SK-N-SH (cell line): ENCODE measurements around the gene ATP13A3. TPM values are rescaled to one million over a fixed set of nuclear protein-coding genes. Genes with fewer than 3 reads are reported as not detected.

Experiments
- CTCF ChIA-PET: fragments of 300-600, 350-600 bp; formaldehyde crosslinking; extraction: SDS; loops from one replicate; lab custom pipeline; 2021; lab: Yijun Ruan, JAX
- POLR2A ChIA-PET: fragments of 350-600 bp; sonication (Branson Sonifier 250); formaldehyde crosslinking; extraction: SDS; loops from one replicate; lab custom pipeline; 2020; ENCODE audit warnings: antibody characterized with exemption, inconsistent platforms; lab: Yijun Ruan, JAX
- DNase-seq: peaks from one replicate; pipeline ENCODE4 v3.0.0; 2012
- H2AFZ ChIP-seq: fragments of 200-600 bp; sonication (generic); 2 replicates; pipeline ENCODE4 v1.8.1; 2016; ENCODE audit warnings: antibody characterized with exemption, mild to moderate bottlenecking, low read depth
- H3F3A ChIP-seq: fragments of 200-600 bp; sonication (generic); replicated peaks from 2 replicates; pipeline ENCODE3; 2016; ENCODE audit warnings: antibody characterized with exemption, mild to moderate bottlenecking; ENCODE audit not compliant: insufficient read depth
- H3K27ac ChIP-seq, 2 experiments: fragments of 200-500 bp in 1 of 2; fragments of 200-600 bp in 1 of 2; sonication (Bioruptor generic) in 1 of 2; sonication (generic), shearing (Covaris generic) in 1 of 2; 2 replicates each; pipeline versions ENCODE4 v1.5.1 to v1.6.1; 2014 to 2016; ENCODE audit warnings: low read depth in 2 of 2, inconsistent platforms in 1 of 2, low read length in 1 of 2, mild to moderate bottlenecking in 1 of 2, mixed read lengths in 1 of 2
- H3K27me3 ChIP-seq: fragments of 200-600 bp; sonication (generic), shearing (Covaris generic); 2 replicates; pipeline ENCODE4 v1.6.1; 2016; ENCODE audit warnings: mixed run types; ENCODE audit not compliant: insufficient read depth
- H3K36me3 ChIP-seq, 2 experiments: fragments of 200-500 bp in 1 of 2; fragments of 200-600 bp in 1 of 2; sonication (Bioruptor generic) in 1 of 2; sonication (generic) in 1 of 2; replicated peaks in 1 of 2; 2 replicates each; pipeline versions ENCODE3 to v1.5.1; 2014 to 2016; ENCODE audit warnings: low read length in 1 of 2, mild to moderate bottlenecking in 1 of 2; ENCODE audit not compliant: insufficient read depth in 2 of 2, control insufficient read depth in 1 of 2
- H3K4me1 ChIP-seq, 2 experiments: fragments of 200-500 bp in 1 of 2; fragments of 200-600 bp in 1 of 2; sonication (Bioruptor generic) in 1 of 2; sonication (generic), shearing (Covaris generic) in 1 of 2; 2 replicates each; pipeline versions ENCODE4 v1.5.1 to v1.6.1; 2014 to 2016; ENCODE audit warnings: low read depth in 1 of 2, low read length in 1 of 2, mixed run types in 1 of 2; ENCODE audit not compliant: insufficient read depth in 2 of 2, control insufficient read depth in 1 of 2
- H3K4me2 ChIP-seq: fragments of 200-600 bp; sonication (generic), shearing (Covaris generic); 2 replicates; pipeline ENCODE4 v1.6.1; 2017; ENCODE audit warnings: mixed run types
- H3K4me3 ChIP-seq, 2 experiments: fragments of 200-500 bp in 1 of 2; fragments of 200-600 bp in 1 of 2; sonication (Bioruptor generic) in 1 of 2; sonication (generic), shearing (Covaris generic) in 1 of 2; 2 replicates each; pipeline versions ENCODE4 v1.5.1 to v1.8.1; 2014 to 2016; ENCODE audit warnings: low read depth in 2 of 2, inconsistent platforms in 1 of 2, low read length in 1 of 2, mild to moderate bottlenecking in 1 of 2, mixed read lengths in 1 of 2, moderate library complexity in 1 of 2
- H3K79me2 ChIP-seq: fragments of 200-600 bp; sonication (generic); 2 replicates; pipeline ENCODE4 v1.8.1; 2017; ENCODE audit warnings: mild to moderate bottlenecking; ENCODE audit not compliant: insufficient read depth
- H3K9ac ChIP-seq: fragments of 200-600 bp; sonication (generic); 2 replicates; pipeline ENCODE4 v1.6.1; 2017; ENCODE audit warnings: mixed run types
- H3K9me2 ChIP-seq: fragments of 200-600 bp; sonication (generic); 2 replicates; pipeline ENCODE4 v1.6.1; 2017; ENCODE audit warnings: mixed run types
- H3K9me3 ChIP-seq: fragments of 200-600 bp; sonication (generic); 2 replicates; pipeline ENCODE4 v1.6.1; 2017; ENCODE audit warnings: mixed run types, mild to moderate bottlenecking, moderate library complexity
- H4K20me1 ChIP-seq: fragments of 200-600 bp; sonication (generic); 2 replicates; pipeline ENCODE4 v1.6.1; 2017; ENCODE audit warnings: mild to moderate bottlenecking, mixed run types; ENCODE audit not compliant: insufficient read depth
- CHD2 ChIP-seq: fragments of 150-350 bp; IDR thresholded peaks from 2 replicates; pipeline ENCODE4 v1.6.1; 2018; ENCODE audit warnings: low read length; ENCODE audit not compliant: partially characterized antibody
- CTCF ChIP-seq: fragments of 200-600 bp; sonication (generic); IDR thresholded peaks from 2 replicates; pipeline ENCODE4 v1.6.1; 2017; ENCODE audit warnings: antibody characterized with exemption, mild to moderate bottlenecking, moderate library complexity
- ELF1 ChIP-seq: IDR thresholded peaks from 2 replicates; pipeline ENCODE4 v1.4.0; 2012
- EP300 ChIP-seq, 2 experiments: IDR thresholded peaks; 2 replicates each; pipeline versions ENCODE4 v1.4.0 to v1.6.1; 2012; ENCODE audit warnings: borderline replicate concordance in 1 of 2, low read depth in 1 of 2, low read length in 1 of 2
- FOSL2 ChIP-seq: IDR thresholded peaks from 2 replicates; pipeline ENCODE4 v1.4.0; 2012; ENCODE audit warnings: low read depth, mild to moderate bottlenecking, moderate library complexity, borderline replicate concordance
- FOXJ3 ChIP-seq: sonication (generic); formaldehyde crosslinking; IDR thresholded peaks from 2 replicates; pipeline ENCODE4 v1.5.1; 2020; ENCODE audit warnings: mild to moderate bottlenecking, missing genetic modification reagents
- FOXM1 ChIP-seq: IDR thresholded peaks from 2 replicates; pipeline ENCODE4 v1.4.0; 2012; ENCODE audit warnings: low read depth, mild to moderate bottlenecking
- GATA2 ChIP-seq: sonication (generic); formaldehyde crosslinking; IDR thresholded peaks from 2 replicates; pipeline ENCODE4 v1.5.0; 2020; ENCODE audit warnings: mild to moderate bottlenecking, missing genetic modification reagents
- IRF3 ChIP-seq: fragments of 150-350 bp; IDR thresholded peaks from 2 replicates; pipeline ENCODE4 v1.6.1; 2016; ENCODE audit warnings: mild to moderate bottlenecking, low read depth, low read length
- JUND ChIP-seq: IDR thresholded peaks from 2 replicates; pipeline ENCODE4 v1.4.0; 2012
- MEF2A ChIP-seq: IDR thresholded peaks from 2 replicates; pipeline ENCODE4 v1.4.0; 2012; ENCODE audit warnings: low read depth, borderline replicate concordance
- NFIC ChIP-seq: IDR thresholded peaks from 2 replicates; pipeline ENCODE4 v1.4.0; 2012; ENCODE audit warnings: borderline replicate concordance
- NRF1 ChIP-seq: IDR thresholded peaks from 2 replicates; pipeline ENCODE4 v1.6.1; 2012; ENCODE audit warnings: low read depth, mild to moderate bottlenecking, low read length
- PBX3 ChIP-seq: IDR thresholded peaks from 2 replicates; pipeline ENCODE4; 2012
- POLR2AphosphoS5 ChIP-seq: IDR thresholded peaks from 2 replicates; pipeline ENCODE4 v1.6.1; 2012; ENCODE audit warnings: low read depth, low read length
- RAD21 ChIP-seq: IDR thresholded peaks from 2 replicates; pipeline ENCODE4 v1.6.1; 2012; ENCODE audit warnings: mild to moderate bottlenecking, low read length
- REST ChIP-seq: IDR thresholded peaks from 2 replicates; pipeline ENCODE4 v1.6.1; 2012; ENCODE audit warnings: mild to moderate bottlenecking, low read depth, low read length, moderate library complexity
- RFX5 ChIP-seq: IDR thresholded peaks from 2 replicates; pipeline ENCODE4 v1.6.1; 2012; ENCODE audit warnings: mild to moderate bottlenecking, improper control_type of control experiment, low read length
- RXRA ChIP-seq: IDR thresholded peaks from 2 replicates; pipeline ENCODE4 v1.4.0; 2012; ENCODE audit warnings: low read depth, mild to moderate bottlenecking, borderline replicate concordance
- SIN3A ChIP-seq: IDR thresholded peaks from 2 replicates; pipeline ENCODE4 v1.6.1; 2012; ENCODE audit warnings: low read depth, mild to moderate bottlenecking, low read length, moderate library complexity, borderline replicate concordance
- TEAD4 ChIP-seq: IDR thresholded peaks from 2 replicates; pipeline ENCODE4 v1.4.0; 2012; ENCODE audit warnings: mild to moderate bottlenecking, borderline replicate concordance; ENCODE audit not compliant: insufficient read depth
- USF1 ChIP-seq: IDR thresholded peaks from 2 replicates; pipeline ENCODE4 v1.4.0; 2012; ENCODE audit warnings: low read depth, borderline replicate concordance
- USF2 ChIP-seq: fragments of 150-350 bp; IDR thresholded peaks from 2 replicates; pipeline ENCODE4 v1.6.1; 2017; ENCODE audit warnings: antibody characterized with exemption, low read length, low read depth, borderline replicate concordance
- WGBS: methylation state at CpG from one replicate; pipeline ENCODE4 v1.1.6; 2017; ENCODE audit warnings: low lambda C conversion rate; 5-methylcytosine and 5-hydroxymethylcytosine counted together
- polyA plus RNA-seq, 3 experiments: library from polyadenylated mRNA; depleted of rRNA; stranded (reverse); fragments of >200 nt; gene quantifications; 2 replicates each; pipeline ENCODE4 v1.2.3, GENCODE V29; 2012

Gene ATP13A3
- polyA plus RNA-seq (2012; rRNA removed): 48.2 and 67.2 TPM in 2 replicates
- polyA plus RNA-seq (2012; cell fraction: cytosol; rRNA removed): 84.5 and 91.7 TPM in 2 replicates
- polyA plus RNA-seq (2012; cell fraction: nucleus; rRNA removed): 31.0 and 73.2 TPM in 2 replicates

- Histone ChIP-seq H3K4me2 (peak within 1 kb of the TSS; percentile 95), H3K9ac (peak within 1 kb of the TSS; percentile 92)
- no peak; the same call in 1 of the 2 replicates for TF ChIP-seq FOSL2
- no peak for TF ChIP-seq CTCF
- no peak for TF ChIP-seq MEF2A
- TF ChIP-seq FOXJ3 (CRISPR knock-in tag): no peak
- TF ChIP-seq USF2: peak; percentile 51; the same call in 1 of the 2 replicates
- peak in 1 of 2 experiments; percentile 44; a peak in 1 of 4 replicates for TF ChIP-seq EP300 (IDR thresholded peaks at IDR 0.05; ENCODE audit: borderline replicate concordance in 1 of 2, low read depth in 1 of 2, low read length in 1 of 2)
- TF ChIP-seq USF1: peak; percentile 93
- TF ChIP-seq TEAD4: no peak
- TF ChIP-seq GATA2 (CRISPR knock-in tag): no peak
- peak; percentile 17 for TF ChIP-seq CHD2
- no peak; the same call in 1 of the 2 replicates for TF ChIP-seq PBX3
- TF ChIP-seq JUND: no peak
- no peak for TF ChIP-seq ELF1
- TF ChIP-seq REST: no peak
- TF ChIP-seq FOXM1: no peak
- TF ChIP-seq RFX5: no peak
- no peak for TF ChIP-seq IRF3
- TF ChIP-seq POLR2AphosphoS5: peak; percentile 44; the same call in 1 of the 2 replicates
- TF ChIP-seq RAD21: no peak
- TF ChIP-seq SIN3A: peak; percentile 67; the same call in 1 of the 2 replicates
- peak; percentile 16; the same call in 1 of the 2 replicates for TF ChIP-seq NFIC
- no peak for TF ChIP-seq RXRA
- TF ChIP-seq NRF1: peak; percentile 24; the same call in 1 of the 2 replicates
Observed at GRCh38 chr3:194486540-194487288, at the start of gene ATP13A3. Gene ATP13A3 (minus strand): TSS chr3:194487002. CDS start chr3:194462190, 24,812 bp downstream.

More at GRCh38 chr3:194486540-194487288, at the start of gene ATP13A3:
- POLR2A ChIA-PET: no interaction called here
- Histone ChIP-seq H3K36me3 (peaks cover 0 to 26% of the 10 kb centered on the region in 2 experiments), H3K4me1 (peaks cover 8 to 25% of the 10 kb centered on the region in 2 experiments), H4K20me1 (peaks cover 1% of the 10 kb centered on the region), H3K27ac (peak within 1 kb of the TSS; percentile 56 to 84), H3K9me2 (no peaks in the 10 kb centered on the region), H3K4me3 (peak within 1 kb of the TSS; percentile 60 to 95), H2AFZ (peak within 1 kb of the TSS; percentile 82), H3K79me2 (peaks cover 46% of the 10 kb centered on the region), H3K27me3 (no peaks in the 10 kb centered on the region), H3F3A (peaks cover 27% of the 10 kb centered on the region), H3K9me3 (no peaks in the 10 kb centered on the region)
- CTCF ChIA-PET: interaction anchor here (0.9 to 3.9 kb wide), 4 partner anchors 11 to 87 kb away, joined by 3 to 24 read pairs (median 3); no protein-coding TSS in a partner anchor
- WGBS: 0% methylated on average over 32 of the region's 99 CpGs
- DNase-seq: peak; percentile 99
